ENCODE measurements around the gene OR9Q2.

Gene OR9Q2

DNA sequence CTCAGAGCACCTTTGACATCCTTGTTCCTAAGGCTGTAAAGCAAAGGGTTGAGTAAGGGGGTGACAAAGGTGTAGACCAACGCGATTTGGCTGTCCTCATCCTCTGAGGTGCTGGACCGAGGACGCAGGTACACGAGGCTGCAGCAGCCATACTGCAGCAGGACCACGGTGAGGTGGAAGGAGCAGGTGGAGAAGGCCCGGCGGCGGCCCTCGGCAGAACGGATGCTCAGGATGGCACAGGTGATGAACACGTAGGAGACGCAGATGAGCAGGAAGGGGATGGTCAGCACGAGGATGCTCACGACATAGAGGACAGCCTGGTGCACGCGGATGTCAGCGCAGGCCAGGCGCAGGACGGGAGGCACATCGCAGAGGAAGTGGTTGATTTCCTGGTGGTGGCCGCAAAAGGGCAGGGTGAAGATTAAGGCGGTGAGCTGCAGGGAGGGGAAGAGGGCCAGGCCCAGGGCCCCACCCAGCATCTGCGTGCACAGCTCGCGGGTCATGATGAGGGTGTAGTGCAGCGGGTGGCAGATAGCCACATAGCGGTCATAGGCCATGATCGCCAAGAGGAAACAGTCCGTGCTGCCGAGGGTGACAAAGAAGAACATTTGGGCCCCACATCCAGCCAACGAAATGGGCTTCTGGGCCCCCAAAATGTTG lies 39.2 kb downstream of the OR9Q2 start:
- TF ChIP-seq, protein P1, sequence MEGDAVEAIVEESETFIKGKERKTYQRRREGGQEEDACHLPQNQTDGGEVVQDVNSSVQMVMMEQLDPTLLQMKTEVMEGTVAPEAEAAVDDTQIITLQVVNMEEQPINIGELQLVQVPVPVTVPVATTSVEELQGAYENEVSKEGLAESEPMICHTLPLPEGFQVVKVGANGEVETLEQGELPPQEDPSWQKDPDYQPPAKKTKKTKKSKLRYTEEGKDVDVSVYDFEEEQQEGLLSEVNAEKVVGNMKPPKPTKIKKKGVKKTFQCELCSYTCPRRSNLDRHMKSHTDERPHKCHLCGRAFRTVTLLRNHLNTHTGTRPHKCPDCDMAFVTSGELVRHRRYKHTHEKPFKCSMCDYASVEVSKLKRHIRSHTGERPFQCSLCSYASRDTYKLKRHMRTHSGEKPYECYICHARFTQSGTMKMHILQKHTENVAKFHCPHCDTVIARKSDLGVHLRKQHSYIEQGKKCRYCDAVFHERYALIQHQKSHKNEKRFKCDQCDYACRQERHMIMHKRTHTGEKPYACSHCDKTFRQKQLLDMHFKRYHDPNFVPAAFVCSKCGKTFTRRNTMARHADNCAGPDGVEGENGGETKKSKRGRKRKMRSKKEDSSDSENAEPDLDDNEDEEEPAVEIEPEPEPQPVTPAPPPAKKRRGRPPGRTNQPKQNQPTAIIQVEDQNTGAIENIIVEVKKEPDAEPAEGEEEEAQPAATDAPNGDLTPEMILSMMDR (IDR thresholded peaks at IDR 0.05): no peak
- Histone ChIP-seq H3K4me3 (no peak overlapping the region), H3K36me3 (no peaks in the 10 kb centered on the region), H3K9me3 (no peaks in the 10 kb centered on the region), H3K27ac (no peak overlapping the region), H3K27me3 (no peaks in the 10 kb centered on the region), H3K4me1 (no peaks in the 10 kb centered on the region)
- intact Hi-C loops (cut with DNase I; ENCODE audit: low total_unique reads): no loop called here
- no peak for DNase-seq
